NCI-H2227 (cell line): Measurements from ENCODE around the gene APAF1.
A peak's percentile ranks its signal among the peaks of the same experiment; 100 is the strongest.

ENCODE experiments used
- DNase-seq: peaks from one replicate; lab custom pipeline; 2025; ENCODE audit not compliant: unreplicated experiment; lab: John Stamatoyannopoulos, UW

Gene APAF1

GRCh38 chr12:98725476-98726247 lies 80.6 kb downstream of the APAF1 start:
- peak; percentile 23 for DNase-seq

- no peak for DNase-seq
These were observed 82.1 kb downstream of the APAF1 start for GRCh38 chr12:98727196-98727595.

- no peak for DNase-seq
These were observed 85.3 kb downstream of the APAF1 start for GRCh38 chr12:98730412-98730811.

- no peak for DNase-seq
These were observed 88.7 kb downstream of the APAF1 start for GRCh38 chr12:98733667-98734350.

- DNase-seq = no peak
These were observed 90.7 kb downstream of the APAF1 start for GRCh38 chr12:98735821-98736220.

GRCh38 chr12:98736352-98737321 lies 91.5 kb downstream of the APAF1 start:
- DNase-seq = peak; percentile 8

GRCh38 chr12:98737322-98737712 lies 92.2 kb downstream of the APAF1 start:
- DNase-seq = no peak

- no peak for DNase-seq
These were observed 92.9 kb downstream of the APAF1 start for GRCh38 chr12:98738002-98738401.

GRCh38 chr12:98738539-98738938 lies 93.4 kb downstream of the APAF1 start:
- no peak for DNase-seq

- no peak for DNase-seq
These were observed 95.7 kb downstream of the APAF1 start for GRCh38 chr12:98740751-98741150.

GRCh38 chr12:98741196-98741555 lies 96.1 kb downstream of the APAF1 start:
- DNase-seq = no peak

- peak; percentile 61 for DNase-seq
These were observed 96.6 kb downstream of the APAF1 start for GRCh38 chr12:98741556-98742265.

- DNase-seq = peak; percentile 20
These were observed 98.4 kb downstream of the APAF1 start for GRCh38 chr12:98743362-98743953.

GRCh38 chr12:98744680-98745079 lies 99.6 kb downstream of the APAF1 start:
- no peak for DNase-seq

GRCh38 chr12:98745578-98746391 lies 100.7 kb downstream of the APAF1 start:
- no peak for DNase-seq

- no peak for DNase-seq
These were observed 103.4 kb downstream of the APAF1 start for GRCh38 chr12:98748463-98748862.

- DNase-seq = no peak
These were observed 105.4 kb downstream of the APAF1 start for GRCh38 chr12:98750511-98750910.

- DNase-seq = no peak
These were observed 106.6 kb downstream of the APAF1 start for GRCh38 chr12:98751580-98752115.

- no peak for DNase-seq
These were observed 107.6 kb downstream of the APAF1 start for GRCh38 chr12:98752726-98753125.
